ENCODE measurements around the gene OTOS. TPM values are rescaled to one million over a fixed set of nuclear protein-coding genes. Genes with fewer than 3 reads are reported as not detected.

Gene OTOS
- total RNA-seq, 1 experiment from 2014 or later = not detected

- no peak overlapping the region for H3K4me2 ChIP-seq (ENCODE audit: low read length)
- no peaks in the 10 kb centered on the region for H3K9me2 ChIP-seq (ENCODE audit: insufficient read depth)
- ChIA-PET RAD21 (ENCODE audit: low non-redundant PET in 1 of 2, low total read pairs in 2 of 2, uncharacterized antibody in 2 of 2, unreplicated experiment in 2 of 2) (no interaction called here), POLR2A (no interaction called here), CTCF (no interaction called here)
- no peak for DNase-seq (ENCODE audit: low read depth, low spot score)
- H4K20me1 ChIP-seq (ENCODE audit: insufficient read depth) = no peaks in the 10 kb centered on the region
- H3K4me3 ChIP-seq (replicated peaks in 1 of 2; ENCODE audit: low read depth in 1 of 2, low read length in 2 of 2) = no peak overlapping the region
- no peak overlapping the region for H2AFZ ChIP-seq (ENCODE audit: low read depth, low read length, poor library complexity, severe bottlenecking)
- H3K36me3 ChIP-seq (ENCODE audit: control insufficient read depth in 1 of 2, insufficient read depth in 2 of 2, low read length in 2 of 2) = no peaks in the 10 kb centered on the region
- no peak for ATAC-seq
- H3K27me3 ChIP-seq (ENCODE audit: insufficient read depth, low read length) = 0 out of 2 replicates have a peak, but pooled peaks cover 6% of the 10 kb centered on the region
- H3K4me1 ChIP-seq (ENCODE audit: control insufficient read depth in 1 of 2, insufficient read depth in 2 of 2, low read length in 2 of 2) = no peaks in the 10 kb centered on the region
- intact Hi-C loops (cut with micrococcal nuclease) = no loop called here
- no peaks in the 10 kb centered on the region for H3K79me2 ChIP-seq (ENCODE audit: insufficient read depth, low read length)
- H3K9me3 ChIP-seq (ENCODE audit: control insufficient read depth in 1 of 2, insufficient read depth in 1 of 2, low read depth in 1 of 2, low read length in 2 of 2) = no peaks in the 10 kb centered on the region
- H3K9ac ChIP-seq (ENCODE audit: low read length) = no peak overlapping the region
- BruUV-seq (replicated peaks) = no TSS peak
- TF ChIP-seq EGR1 (IDR thresholded peaks at IDR 0.05; ENCODE audit: low read depth) (no peak), EZH2 (IDR thresholded peaks at IDR 0.05) (no peak), MAX (IDR thresholded peaks at IDR 0.05) (no peak), RAD21 (IDR thresholded peaks at IDR 0.05; ENCODE audit: low read depth) (no peak), ZBTB33 (IDR thresholded peaks at IDR 0.05; ENCODE audit: extremely low read depth, insufficient replicate concordance, low read length) (no peak), ZNF274 (IDR thresholded peaks at IDR 0.05; ENCODE audit: low read depth, low read length) (no peak), TCF7L2 (IDR thresholded peaks at IDR 0.05; ENCODE audit: borderline replicate concordance, extremely low read depth, insufficient read depth, insufficient read length) (no peak), ELF1 (IDR thresholded peaks at IDR 0.05; ENCODE audit: borderline replicate concordance, low read depth) (no peak), ATF3 (IDR thresholded peaks at IDR 0.05) (no peak), YY1 (IDR thresholded peaks at IDR 0.05; ENCODE audit: extremely low read depth, insufficient replicate concordance, low read depth, low read length) (no peak), FOSL1 (IDR thresholded peaks at IDR 0.05; ENCODE audit: low read depth) (no peak), EZH2phosphoT487 (IDR thresholded peaks at IDR 0.05; ENCODE audit: borderline replicate concordance) (no peak), ZFX (IDR thresholded peaks at IDR 0.05) (no peak), SP1 (IDR thresholded peaks at IDR 0.05; ENCODE audit: low read depth) (no peak), SRF (IDR thresholded peaks at IDR 0.05; ENCODE audit: low read depth) (no peak)
- H3K27ac ChIP-seq (ENCODE audit: low read depth, low read length) = no peak overlapping the region
Observed at GRCh38 chr2:240157147-240157470, 16.7 kb upstream of the OTOS start.

Data from HCT116 (cell line).